ENCODE results near the gene MRPL48.
"Not testable (repeated sequence)": the region's sequence is repeated elsewhere in the genome, so short reads cannot be mapped to it uniquely, and the experiment has no call there.

MRPL48 gene

GRCh38 chr11:73852049-73852448, 64.4 kb downstream of the MRPL48 start:
- no peak for DNase-seq

- DNase-seq: no peak
These were observed 67.0 kb downstream of the MRPL48 start for GRCh38 chr11:73854680-73855079.

- no peak for DNase-seq
These were observed 68.4 kb downstream of the MRPL48 start for GRCh38 chr11:73856031-73856567.

- no peak for DNase-seq
These were observed 72.0 kb downstream of the MRPL48 start for GRCh38 chr11:73859671-73860070.

GRCh38 chr11:73860202-73860601, 72.5 kb downstream of the MRPL48 start:
- no peak for DNase-seq

GRCh38 chr11:73862986-73863385, 75.3 kb downstream of the MRPL48 start:
- no peak for DNase-seq

- DNase-seq: no peak
These were observed 78.5 kb downstream of the MRPL48 start for GRCh38 chr11:73866095-73866579.

- DNase-seq: no peak
These were observed 78.9 kb downstream of the MRPL48 start for GRCh38 chr11:73866586-73866996.

GRCh38 chr11:73869332-73869949, 81.8 kb downstream of the MRPL48 start:
- DNase-seq: no peak

- DNase-seq: no peak
These were observed 82.6 kb downstream of the MRPL48 start for GRCh38 chr11:73870261-73870660.

GRCh38 chr11:73872749-73873357, 85.2 kb downstream of the MRPL48 start:
- DNase-seq: no peak

GRCh38 chr11:73875380-73875779, 87.7 kb downstream of the MRPL48 start:
- DNase-seq: no peak

- no peak for DNase-seq
These were observed 88.2 kb downstream of the MRPL48 start for GRCh38 chr11:73875840-73876239.

- peak; percentile 85 to 91 (median 87) for DNase-seq
These were observed 89.0 kb downstream of the MRPL48 start, which contains the start of the genes COA4 and PAAF1 for GRCh38 chr11:73876424-73877310. Gene COA4, minus strand, starts transcription at chr11:73876846. Its CDS starts 3,468 bp downstream, at chr11:73873378. Gene PAAF1, plus strand, starts transcription at chr11:73876999. Its CDS starts 23 bp downstream, at chr11:73877022.

- no peak for DNase-seq
These were observed 91.1 kb downstream of the MRPL48 start for GRCh38 chr11:73878771-73879170.

- not testable (repeated sequence) for DNase-seq
These were observed 92.8 kb downstream of the MRPL48 start for GRCh38 chr11:73880449-73880848.

- no peak for DNase-seq
These were observed 96.2 kb downstream of the MRPL48 start for GRCh38 chr11:73883856-73884255.

- no peak for DNase-seq
These were observed 100.6 kb downstream of the MRPL48 start for GRCh38 chr11:73888244-73888643.

- DNase-seq: no peak
These were observed 101.3 kb downstream of the MRPL48 start for GRCh38 chr11:73889019-73889418.

GRCh38 chr11:73889536-73889935, 101.9 kb downstream of the MRPL48 start:
- no peak for DNase-seq

- no peak for DNase-seq
These were observed 105.4 kb downstream of the MRPL48 start for GRCh38 chr11:73893041-73893440.

GRCh38 chr11:73894725-73895335, 107.2 kb downstream of the MRPL48 start:
- DNase-seq: no peak

- no peak for DNase-seq
These were observed 114.6 kb downstream of the MRPL48 start for GRCh38 chr11:73902303-73902702.
